ENCODE measurements around the gene FAM111B. TPM values are rescaled to one million over a fixed set of nuclear protein-coding genes. Genes with fewer than 3 reads are reported as not detected.
A peak's percentile ranks its signal among the peaks of the same experiment; 100 is the strongest.

FAM111B gene
- polyA plus RNA-seq, 2 donors, result 3.1 to 5.3 TPM

DNA sequence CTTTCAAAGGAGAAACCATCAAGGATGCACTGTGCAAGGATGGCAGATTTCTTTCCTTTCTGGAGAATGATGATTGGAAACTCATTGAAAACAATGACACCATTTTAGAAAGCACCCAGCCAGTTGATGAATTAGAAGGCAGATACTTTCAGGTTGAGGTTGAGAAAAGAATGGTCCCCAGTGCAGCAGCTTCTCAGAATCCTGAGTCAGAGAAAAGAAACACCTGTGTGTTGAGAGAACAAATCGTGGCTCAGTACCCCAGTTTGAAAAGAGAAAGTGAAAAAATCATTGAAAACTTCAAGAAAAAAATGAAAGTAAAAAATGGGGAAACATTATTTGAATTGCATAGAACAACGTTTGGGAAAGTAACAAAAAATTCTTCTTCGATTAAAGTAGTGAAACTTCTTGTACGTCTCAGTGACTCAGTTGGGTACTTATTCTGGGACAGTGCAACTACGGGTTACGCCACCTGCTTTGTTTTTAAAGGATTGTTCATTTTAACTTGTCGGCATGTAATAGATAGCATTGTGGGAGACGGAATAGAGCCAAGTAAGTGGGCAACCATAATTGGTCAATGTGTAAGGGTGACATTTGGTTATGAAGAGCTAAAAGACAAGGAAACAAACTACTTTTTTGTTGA, 45.4 kb downstream of the FAM111B start:
- no peaks in the 10 kb centered on the region for H3K9me3 ChIP-seq (ENCODE audit: control insufficient read depth in 2 of 2, insufficient read depth in 1 of 2, low read depth in 1 of 2, low read length in 1 of 2)
- H3K27me3 ChIP-seq (ENCODE audit: control insufficient read depth in 1 of 2, insufficient read depth in 2 of 2, low read length in 2 of 2), result no peaks in the 10 kb centered on the region
- 87 to 88% methylated on average over 8 of the region's 8 CpGs for WGBS, 2 donors
- H3K4me3 ChIP-seq (ENCODE audit: low read depth in 1 of 2, low read length in 2 of 2), result no peak overlapping the region
- no peaks in the 10 kb centered on the region for H3K4me1 ChIP-seq (ENCODE audit: control insufficient read depth in 2 of 2, insufficient read depth in 2 of 2, low read length in 1 of 2)
- no peaks in the 10 kb centered on the region for H3K36me3 ChIP-seq (ENCODE audit: control insufficient read depth in 2 of 2, insufficient read depth in 2 of 2, low read length in 1 of 2)
- no peak overlapping the region for H3K27ac ChIP-seq (ENCODE audit: low read depth in 2 of 2, low read length in 1 of 2)

- Histone ChIP-seq H3K36me3 (ENCODE audit: control insufficient read depth in 2 of 2, insufficient read depth in 2 of 2, low read length in 1 of 2) (no peaks in the 10 kb centered on the region), H3K4me3 (ENCODE audit: low read depth in 1 of 2, low read length in 2 of 2) (no peak overlapping the region), H3K9me3 (ENCODE audit: control insufficient read depth in 2 of 2, insufficient read depth in 1 of 2, low read depth in 1 of 2, low read length in 1 of 2) (no peaks in the 10 kb centered on the region), H3K27ac (ENCODE audit: low read depth in 2 of 2, low read length in 1 of 2) (no peak overlapping the region), H3K27me3 (ENCODE audit: control insufficient read depth in 1 of 2, insufficient read depth in 2 of 2, low read length in 2 of 2) (no peaks in the 10 kb centered on the region), H3K4me1 (ENCODE audit: control insufficient read depth in 2 of 2, insufficient read depth in 2 of 2, low read length in 1 of 2) (no peaks in the 10 kb centered on the region)
- WGBS, 2 donors, result 81 to 83% methylated on average over 5 of the region's 5 CpGs
These were observed 47.6 kb downstream of the FAM111B start for GRCh38 chr11:59154610-59155009.

DNA sequence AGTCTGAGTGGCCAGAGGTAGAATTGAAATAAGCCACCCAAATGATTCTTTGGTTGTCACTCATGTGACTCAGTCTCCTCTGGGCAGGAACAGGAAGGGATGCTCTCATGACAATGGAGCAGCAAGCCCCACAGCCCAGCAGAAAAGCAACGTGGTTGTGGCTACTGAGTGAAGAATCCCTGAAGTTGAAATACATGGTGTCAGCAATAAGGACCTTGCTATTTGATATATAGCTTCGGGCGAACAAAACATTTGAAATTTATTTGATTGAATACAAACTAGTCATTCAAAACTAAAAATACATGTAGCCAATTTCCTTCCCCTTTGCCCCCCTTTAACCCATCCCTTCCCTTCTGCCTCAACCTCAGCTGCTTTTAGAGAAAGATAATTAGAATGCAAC, 50.4 kb downstream of the FAM111B start:
- H3K36me3 ChIP-seq (ENCODE audit: control insufficient read depth in 2 of 2, insufficient read depth in 2 of 2, low read length in 1 of 2), result no peaks in the 10 kb centered on the region
- H3K4me3 ChIP-seq (ENCODE audit: low read depth in 1 of 2, low read length in 2 of 2), result no peak overlapping the region
- no peaks in the 10 kb centered on the region for H3K4me1 ChIP-seq (ENCODE audit: control insufficient read depth in 2 of 2, insufficient read depth in 2 of 2, low read length in 1 of 2)
- 54 to 65% methylated on average over 3 of the region's 3 CpGs for WGBS, 2 donors
- no peaks in the 10 kb centered on the region for H3K9me3 ChIP-seq (ENCODE audit: control insufficient read depth in 2 of 2, insufficient read depth in 1 of 2, low read depth in 1 of 2, low read length in 1 of 2)
- H3K27me3 ChIP-seq (ENCODE audit: control insufficient read depth in 1 of 2, insufficient read depth in 2 of 2, low read length in 2 of 2), result no peaks in the 10 kb centered on the region
- no peak overlapping the region for H3K27ac ChIP-seq (ENCODE audit: low read depth in 2 of 2, low read length in 1 of 2)

DNA sequence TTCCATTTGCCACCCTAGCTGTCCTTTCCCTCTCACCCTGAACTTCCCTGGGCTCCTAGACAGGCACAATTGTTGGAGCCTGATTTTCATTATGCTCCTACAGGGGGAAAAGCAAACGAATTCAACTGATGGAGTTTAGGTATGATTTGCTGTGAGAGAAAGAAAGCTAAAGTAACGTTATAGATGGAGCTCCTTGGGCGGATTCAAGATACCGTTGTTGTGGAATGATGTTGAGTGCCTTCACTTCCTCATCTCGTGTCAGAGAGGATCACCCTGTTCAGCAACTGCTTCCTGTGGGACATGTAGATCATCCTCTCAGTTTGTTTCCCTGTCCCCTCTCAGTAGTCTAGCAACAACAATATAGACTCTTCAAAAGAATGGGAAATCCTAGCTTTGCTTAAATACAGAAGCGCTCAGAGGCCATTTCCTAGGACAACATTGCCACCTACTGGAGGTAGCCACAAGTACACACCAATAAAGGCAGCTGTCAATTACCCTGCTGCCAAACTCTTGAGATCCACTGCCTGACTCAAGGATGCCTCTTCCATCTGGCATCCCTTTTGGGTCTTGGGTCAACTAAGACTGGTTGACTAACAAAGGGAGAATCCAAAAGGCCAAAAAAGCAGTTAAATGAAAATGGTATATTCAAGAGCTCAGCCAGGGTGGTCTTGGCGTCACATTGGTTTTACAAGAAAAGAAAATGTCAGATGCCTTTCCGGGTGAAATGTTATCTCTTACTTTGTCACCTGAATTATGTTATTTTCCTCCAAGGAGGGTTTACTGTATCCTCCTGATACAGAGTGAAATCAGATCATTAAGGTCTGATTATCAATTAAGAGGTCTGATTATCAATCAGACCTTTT, 51.4 kb downstream of the FAM111B start:
- Histone ChIP-seq H3K9me3 (ENCODE audit: control insufficient read depth in 2 of 2, insufficient read depth in 1 of 2, low read depth in 1 of 2, low read length in 1 of 2) (no peaks in the 10 kb centered on the region), H3K27ac (ENCODE audit: low read depth in 2 of 2, low read length in 1 of 2) (no peak overlapping the region), H3K4me3 (ENCODE audit: low read depth in 1 of 2, low read length in 2 of 2) (no peak overlapping the region), H3K4me1 (ENCODE audit: control insufficient read depth in 2 of 2, insufficient read depth in 2 of 2, low read length in 1 of 2) (no peaks in the 10 kb centered on the region), H3K36me3 (ENCODE audit: control insufficient read depth in 2 of 2, insufficient read depth in 2 of 2, low read length in 1 of 2) (no peaks in the 10 kb centered on the region), H3K27me3 (ENCODE audit: control insufficient read depth in 1 of 2, insufficient read depth in 2 of 2, low read length in 2 of 2) (no peaks in the 10 kb centered on the region)
- 41 to 44% methylated on average over 8 of the region's 8 CpGs for WGBS, 2 donors

GRCh38 chr11:59164028-59164427, 57.0 kb downstream of the FAM111B start:
- no peaks in the 10 kb centered on the region for H3K9me3 ChIP-seq (ENCODE audit: control insufficient read depth in 2 of 2, insufficient read depth in 1 of 2, low read depth in 1 of 2, low read length in 1 of 2)
- no peaks in the 10 kb centered on the region for H3K4me1 ChIP-seq (ENCODE audit: control insufficient read depth in 2 of 2, insufficient read depth in 2 of 2, low read length in 1 of 2)
- 50 to 61% methylated on average over 3 of the region's 3 CpGs for WGBS, 2 donors
- H3K27me3 ChIP-seq (ENCODE audit: control insufficient read depth in 1 of 2, insufficient read depth in 2 of 2, low read length in 2 of 2), result no peaks in the 10 kb centered on the region
- no peak overlapping the region for H3K27ac ChIP-seq (ENCODE audit: low read depth in 2 of 2, low read length in 1 of 2)
- H3K4me3 ChIP-seq (ENCODE audit: low read depth in 1 of 2, low read length in 2 of 2), result no peak overlapping the region
- no peaks in the 10 kb centered on the region for H3K36me3 ChIP-seq (ENCODE audit: control insufficient read depth in 2 of 2, insufficient read depth in 2 of 2, low read length in 1 of 2)

GRCh38 chr11:59171508-59172322, 64.7 kb downstream of the FAM111B start, which contains the start of gene DTX4:
Gene DTX4 (plus strand): TSS chr11:59172132. CDS start chr11:59172596, 464 bp downstream.
- no peaks in the 10 kb centered on the region for H3K36me3 ChIP-seq (ENCODE audit: control insufficient read depth in 2 of 2, insufficient read depth in 2 of 2, low read length in 1 of 2)
- 1% methylated on average over 45 to 64 of the region's 64 CpGs for WGBS, 2 donors
- no peaks in the 10 kb centered on the region for H3K27me3 ChIP-seq (ENCODE audit: control insufficient read depth in 1 of 2, insufficient read depth in 2 of 2, low read length in 2 of 2)
- H3K9me3 ChIP-seq (ENCODE audit: control insufficient read depth in 2 of 2, insufficient read depth in 1 of 2, low read depth in 1 of 2, low read length in 1 of 2), result no peaks in the 10 kb centered on the region
- peaks cover 3 to 4% of the 10 kb centered on the region in 2 donors for H3K4me1 ChIP-seq (ENCODE audit: control insufficient read depth in 2 of 2, insufficient read depth in 2 of 2, low read length in 1 of 2)
- peak within 1 kb of the TSS; percentile 65 to 68 for H3K4me3 ChIP-seq (ENCODE audit: low read depth in 1 of 2, low read length in 2 of 2)
- peak within 1 kb of the TSS; percentile 51 to 71 for H3K27ac ChIP-seq (ENCODE audit: low read depth in 2 of 2, low read length in 1 of 2)

DNA sequence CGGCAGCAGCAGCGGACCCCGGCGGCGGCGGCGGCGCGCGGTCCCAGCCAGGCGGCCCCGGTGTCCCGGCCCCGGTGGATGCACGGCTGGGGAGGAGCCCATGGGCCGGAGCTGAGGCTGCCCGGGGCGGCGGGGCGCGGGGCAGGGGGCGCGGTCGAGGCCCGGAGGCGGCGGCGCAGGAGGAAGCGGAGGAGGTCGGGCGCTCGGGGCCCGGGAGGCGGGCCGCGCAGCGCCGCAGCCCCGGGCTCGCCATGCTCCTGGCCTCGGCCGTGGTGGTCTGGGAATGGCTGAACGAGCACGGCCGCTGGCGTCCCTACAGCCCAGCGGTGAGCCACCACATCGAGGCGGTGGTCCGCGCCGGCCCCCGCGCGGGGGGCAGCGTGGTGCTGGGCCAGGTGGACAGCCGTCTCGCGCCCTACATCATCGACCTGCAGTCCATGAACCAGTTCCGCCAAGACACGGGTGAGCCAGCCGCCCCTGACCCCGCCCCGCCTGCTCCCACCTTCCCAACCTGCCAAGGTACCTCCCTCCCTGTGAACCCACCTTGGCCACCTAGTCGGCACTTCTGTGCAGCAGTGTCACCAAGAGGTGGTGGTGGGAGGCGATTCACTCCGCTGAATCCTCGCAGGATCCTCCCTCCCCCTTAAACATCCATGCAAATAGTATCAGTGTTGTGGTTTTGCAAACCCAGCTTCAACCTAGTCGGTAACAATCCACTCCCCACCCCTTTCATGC, 65.5 kb downstream of the FAM111B start:
- peaks cover 3 to 4% of the 10 kb centered on the region in 2 donors for H3K4me1 ChIP-seq (ENCODE audit: control insufficient read depth in 2 of 2, insufficient read depth in 2 of 2, low read length in 1 of 2)
- H3K36me3 ChIP-seq (ENCODE audit: control insufficient read depth in 2 of 2, insufficient read depth in 2 of 2, low read length in 1 of 2), result no peaks in the 10 kb centered on the region
- no peaks in the 10 kb centered on the region for H3K27me3 ChIP-seq (ENCODE audit: control insufficient read depth in 1 of 2, insufficient read depth in 2 of 2, low read length in 2 of 2)
- peak overlapping the region; percentile 65 to 68 for H3K4me3 ChIP-seq (ENCODE audit: low read depth in 1 of 2, low read length in 2 of 2)
- H3K27ac ChIP-seq (ENCODE audit: low read depth in 2 of 2, low read length in 1 of 2), result peak overlapping the region; percentile 51 to 71
- H3K9me3 ChIP-seq (ENCODE audit: control insufficient read depth in 2 of 2, insufficient read depth in 1 of 2, low read depth in 1 of 2, low read length in 1 of 2), result no peaks in the 10 kb centered on the region
- 1% methylated on average over 32 to 70 of the region's 70 CpGs for WGBS, 2 donors

DNA sequence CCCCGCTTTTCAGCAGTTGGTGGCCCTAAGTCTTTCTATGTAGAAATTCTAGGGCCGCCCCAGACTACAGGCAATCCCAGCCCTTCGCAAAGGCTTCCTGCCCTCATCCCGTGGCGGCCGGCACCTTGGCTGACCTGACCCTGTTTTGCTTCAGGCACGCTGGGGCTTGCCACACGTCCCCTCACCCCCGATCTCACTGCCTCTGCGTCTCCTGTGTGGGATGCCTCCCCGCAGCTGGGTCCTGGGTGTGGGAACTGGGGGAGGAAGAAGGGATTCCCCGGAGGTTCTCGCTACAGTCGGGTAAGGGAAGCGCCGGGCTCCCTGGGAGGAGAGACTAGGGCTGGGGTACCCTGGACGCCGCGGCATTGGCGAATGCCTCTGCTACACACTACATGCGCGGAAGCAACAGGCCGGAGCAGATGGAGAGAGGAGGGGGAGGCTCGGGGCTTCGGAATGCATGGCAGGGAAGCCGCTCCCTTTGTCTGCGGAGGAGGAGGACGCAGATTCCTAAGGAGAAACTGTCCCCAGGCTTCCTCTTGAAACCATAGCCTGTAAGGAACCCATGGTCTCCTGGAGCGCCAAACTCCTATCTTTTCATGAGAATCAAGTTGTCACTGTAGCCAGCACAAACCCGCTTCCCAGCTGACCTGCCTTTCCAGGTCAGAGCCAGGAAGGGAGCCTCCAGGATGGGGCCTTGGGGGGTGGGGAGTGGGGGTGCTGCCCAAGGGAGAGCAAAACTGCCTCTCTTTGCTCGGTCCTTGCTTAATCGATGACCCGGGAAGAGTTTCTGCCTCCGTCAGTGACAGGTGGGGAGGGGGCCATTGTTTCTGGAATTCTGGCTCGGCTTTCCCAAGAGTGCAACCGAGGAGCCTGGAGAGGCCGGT, 66.3 kb downstream of the FAM111B start:
- Histone ChIP-seq H3K4me3 (ENCODE audit: low read depth in 1 of 2, low read length in 2 of 2) (peak overlapping the region; percentile 65 to 68), H3K27me3 (ENCODE audit: control insufficient read depth in 1 of 2, insufficient read depth in 2 of 2, low read length in 2 of 2) (no peaks in the 10 kb centered on the region), H3K36me3 (ENCODE audit: control insufficient read depth in 2 of 2, insufficient read depth in 2 of 2, low read length in 1 of 2) (no peaks in the 10 kb centered on the region), H3K4me1 (ENCODE audit: control insufficient read depth in 2 of 2, insufficient read depth in 2 of 2, low read length in 1 of 2) (peaks cover 3 to 4% of the 10 kb centered on the region in 2 donors), H3K27ac (ENCODE audit: low read depth in 2 of 2, low read length in 1 of 2) (peak overlapping the region; percentile 51 to 71), H3K9me3 (ENCODE audit: control insufficient read depth in 2 of 2, insufficient read depth in 1 of 2, low read depth in 1 of 2, low read length in 1 of 2) (no peaks in the 10 kb centered on the region)
- 9 to 10% methylated on average over 37 of the region's 37 CpGs for WGBS, 2 donors

All from esophagus (tissue), 2 donors.